SK-N-SH (cell line): ENCODE measurements around the gene MUS81. TPM values are rescaled to one million over a fixed set of nuclear protein-coding genes. Genes with fewer than 3 reads are reported as not detected.

ENCODE experiments used
- CTCF ChIA-PET: fragments of 300-600, 350-600 bp; formaldehyde crosslinking; extraction: SDS; loops from one replicate; lab custom pipeline; 2021; lab: Yijun Ruan, JAX
- POLR2A ChIA-PET: fragments of 350-600 bp; sonication (Branson Sonifier 250); formaldehyde crosslinking; extraction: SDS; loops from one replicate; lab custom pipeline; 2020; ENCODE audit warnings: antibody characterized with exemption, inconsistent platforms; lab: Yijun Ruan, JAX
- DNase-seq: peaks from one replicate; pipeline ENCODE4 v3.0.0; 2012
- H2AFZ ChIP-seq: fragments of 200-600 bp; sonication (generic); 2 replicates; pipeline ENCODE4 v1.8.1; 2016; ENCODE audit warnings: antibody characterized with exemption, mild to moderate bottlenecking, low read depth
- H3F3A ChIP-seq: fragments of 200-600 bp; sonication (generic); replicated peaks from 2 replicates; pipeline ENCODE3; 2016; ENCODE audit warnings: antibody characterized with exemption, mild to moderate bottlenecking; ENCODE audit not compliant: insufficient read depth
- H3K27ac ChIP-seq, 2 experiments: fragments of 200-500 bp in 1 of 2; fragments of 200-600 bp in 1 of 2; sonication (Bioruptor generic) in 1 of 2; sonication (generic), shearing (Covaris generic) in 1 of 2; 2 replicates each; pipeline versions ENCODE4 v1.5.1 to v1.6.1; 2014 to 2016; ENCODE audit warnings: low read depth in 2 of 2, inconsistent platforms in 1 of 2, low read length in 1 of 2, mild to moderate bottlenecking in 1 of 2, mixed read lengths in 1 of 2
- H3K27me3 ChIP-seq: fragments of 200-600 bp; sonication (generic), shearing (Covaris generic); 2 replicates; pipeline ENCODE4 v1.6.1; 2016; ENCODE audit warnings: mixed run types; ENCODE audit not compliant: insufficient read depth
- H3K36me3 ChIP-seq, 2 experiments: fragments of 200-500 bp in 1 of 2; fragments of 200-600 bp in 1 of 2; sonication (Bioruptor generic) in 1 of 2; sonication (generic) in 1 of 2; replicated peaks in 1 of 2; 2 replicates each; pipeline versions ENCODE3 to v1.5.1; 2014 to 2016; ENCODE audit warnings: low read length in 1 of 2, mild to moderate bottlenecking in 1 of 2; ENCODE audit not compliant: insufficient read depth in 2 of 2, control insufficient read depth in 1 of 2
- H3K4me1 ChIP-seq, 2 experiments: fragments of 200-500 bp in 1 of 2; fragments of 200-600 bp in 1 of 2; sonication (Bioruptor generic) in 1 of 2; sonication (generic), shearing (Covaris generic) in 1 of 2; 2 replicates each; pipeline versions ENCODE4 v1.5.1 to v1.6.1; 2014 to 2016; ENCODE audit warnings: low read depth in 1 of 2, low read length in 1 of 2, mixed run types in 1 of 2; ENCODE audit not compliant: insufficient read depth in 2 of 2, control insufficient read depth in 1 of 2
- H3K4me2 ChIP-seq: fragments of 200-600 bp; sonication (generic), shearing (Covaris generic); 2 replicates; pipeline ENCODE4 v1.6.1; 2017; ENCODE audit warnings: mixed run types
- H3K4me3 ChIP-seq, 2 experiments: fragments of 200-500 bp in 1 of 2; fragments of 200-600 bp in 1 of 2; sonication (Bioruptor generic) in 1 of 2; sonication (generic), shearing (Covaris generic) in 1 of 2; 2 replicates each; pipeline versions ENCODE4 v1.5.1 to v1.8.1; 2014 to 2016; ENCODE audit warnings: low read depth in 2 of 2, inconsistent platforms in 1 of 2, low read length in 1 of 2, mild to moderate bottlenecking in 1 of 2, mixed read lengths in 1 of 2, moderate library complexity in 1 of 2
- H3K79me2 ChIP-seq: fragments of 200-600 bp; sonication (generic); 2 replicates; pipeline ENCODE4 v1.8.1; 2017; ENCODE audit warnings: mild to moderate bottlenecking; ENCODE audit not compliant: insufficient read depth
- H3K9ac ChIP-seq: fragments of 200-600 bp; sonication (generic); 2 replicates; pipeline ENCODE4 v1.6.1; 2017; ENCODE audit warnings: mixed run types
- H3K9me2 ChIP-seq: fragments of 200-600 bp; sonication (generic); 2 replicates; pipeline ENCODE4 v1.6.1; 2017; ENCODE audit warnings: mixed run types
- H3K9me3 ChIP-seq: fragments of 200-600 bp; sonication (generic); 2 replicates; pipeline ENCODE4 v1.6.1; 2017; ENCODE audit warnings: mixed run types, mild to moderate bottlenecking, moderate library complexity
- H4K20me1 ChIP-seq: fragments of 200-600 bp; sonication (generic); 2 replicates; pipeline ENCODE4 v1.6.1; 2017; ENCODE audit warnings: mild to moderate bottlenecking, mixed run types; ENCODE audit not compliant: insufficient read depth
- CHD2 ChIP-seq: fragments of 150-350 bp; IDR thresholded peaks from 2 replicates; pipeline ENCODE4 v1.6.1; 2018; ENCODE audit warnings: low read length; ENCODE audit not compliant: partially characterized antibody
- ELF1 ChIP-seq: IDR thresholded peaks from 2 replicates; pipeline ENCODE4 v1.4.0; 2012
- EP300 ChIP-seq, 2 experiments: IDR thresholded peaks; 2 replicates each; pipeline versions ENCODE4 v1.4.0 to v1.6.1; 2012; ENCODE audit warnings: borderline replicate concordance in 1 of 2, low read depth in 1 of 2, low read length in 1 of 2
- FOSL2 ChIP-seq: IDR thresholded peaks from 2 replicates; pipeline ENCODE4 v1.4.0; 2012; ENCODE audit warnings: low read depth, mild to moderate bottlenecking, moderate library complexity, borderline replicate concordance
- FOXJ3 ChIP-seq: sonication (generic); formaldehyde crosslinking; IDR thresholded peaks from 2 replicates; pipeline ENCODE4 v1.5.1; 2020; ENCODE audit warnings: mild to moderate bottlenecking, missing genetic modification reagents
- FOXM1 ChIP-seq: IDR thresholded peaks from 2 replicates; pipeline ENCODE4 v1.4.0; 2012; ENCODE audit warnings: low read depth, mild to moderate bottlenecking
- JUND ChIP-seq: IDR thresholded peaks from 2 replicates; pipeline ENCODE4 v1.4.0; 2012
- RAD21 ChIP-seq: IDR thresholded peaks from 2 replicates; pipeline ENCODE4 v1.6.1; 2012; ENCODE audit warnings: mild to moderate bottlenecking, low read length
- RXRA ChIP-seq: IDR thresholded peaks from 2 replicates; pipeline ENCODE4 v1.4.0; 2012; ENCODE audit warnings: low read depth, mild to moderate bottlenecking, borderline replicate concordance
- TAF1 ChIP-seq: IDR thresholded peaks from 2 replicates; pipeline ENCODE4 v1.6.1; 2012; ENCODE audit warnings: low read depth, mild to moderate bottlenecking, low read length, moderate library complexity, borderline replicate concordance
- ZBTB33 ChIP-seq: IDR thresholded peaks from 2 replicates; pipeline ENCODE4 v1.4.0; 2012; ENCODE audit warnings: low read depth, borderline replicate concordance
- WGBS: methylation state at CpG from one replicate; pipeline ENCODE4 v1.1.6; 2017; ENCODE audit warnings: low lambda C conversion rate; 5-methylcytosine and 5-hydroxymethylcytosine counted together
- polyA plus RNA-seq, 3 experiments: library from polyadenylated mRNA; depleted of rRNA; stranded (reverse); fragments of >200 nt; gene quantifications; 2 replicates each; pipeline ENCODE4 v1.2.3, GENCODE V29; 2012
- TF ChIP-seq, protein P1 (sequence below): fragments of 150-350 bp; IDR thresholded peaks from 2 replicates; pipeline ENCODE4 v1.6.1; 2017; ENCODE audit warnings: antibody characterized with exemption, low read length, low read depth, borderline replicate concordance

Gene MUS81
- polyA plus RNA-seq, 1 of the 3 experiments (the other 2 are of a cell fraction): 58.2 TPM

DNA sequence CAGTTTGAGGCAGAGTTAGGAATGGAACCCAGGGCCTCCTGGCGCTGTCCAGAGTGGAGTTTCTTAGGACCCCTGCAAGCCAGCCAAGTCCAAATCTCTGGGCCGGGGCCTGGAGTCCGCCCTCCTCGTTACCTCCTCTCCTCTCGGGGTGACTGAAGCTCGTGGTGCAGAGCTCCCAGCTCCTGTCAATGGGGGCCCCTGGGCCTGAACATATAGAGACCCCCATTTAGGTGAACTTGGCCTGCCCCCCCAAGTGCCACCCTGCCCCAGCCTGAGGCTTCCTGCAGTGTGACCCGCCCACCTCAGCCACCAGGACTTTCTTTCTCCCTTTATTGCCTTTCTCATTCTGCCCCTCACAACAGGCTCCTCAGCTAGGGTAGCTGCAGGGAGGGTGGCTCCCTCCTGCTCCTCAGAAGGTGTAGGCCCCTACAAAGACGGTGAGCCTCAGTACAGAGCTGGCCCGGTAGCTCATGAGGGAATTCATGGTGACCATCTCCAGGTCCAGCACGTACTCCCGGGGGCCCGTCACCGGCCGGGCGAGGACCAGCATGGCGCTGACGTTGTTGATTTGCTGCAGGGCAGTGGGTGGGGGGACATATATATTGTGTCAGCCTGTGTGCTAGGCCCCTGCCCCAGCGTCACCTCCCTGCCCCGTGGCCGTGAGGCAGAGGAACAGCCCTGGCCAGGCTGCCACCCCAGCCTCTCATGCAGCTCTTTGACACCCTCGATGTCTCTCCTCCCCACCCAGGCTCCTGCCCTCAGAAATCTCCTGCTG is 6.5 kb downstream of the MUS81 start:
- 94% methylated on average over 17 of the region's 21 CpGs for WGBS
- Histone ChIP-seq H3F3A (peaks cover 56% of the 10 kb centered on the region), H3K36me3 (peaks cover 54 to 89% of the 10 kb centered on the region in 2 experiments), H3K9me3 (no peaks in the 10 kb centered on the region), H3K27me3 (no peaks in the 10 kb centered on the region), H4K20me1 (no peaks in the 10 kb centered on the region; the same call in 1 of the 2 replicates), H3K79me2 (peaks cover 50% of the 10 kb centered on the region), H3K9ac (no peak overlapping the region), H3K4me2 (no peak overlapping the region), H3K9me2 (no peaks in the 10 kb centered on the region), H3K4me1 (peaks cover 19 to 21% of the 10 kb centered on the region in 2 experiments; a peak in 3 of 4 replicates), H3K4me3 (no peak overlapping the region), H2AFZ (no peak overlapping the region), H3K27ac (no peak overlapping the region)
- TF ChIP-seq JUND (no peak), RAD21 (no peak), FOSL2 (no peak), ZBTB33 (no peak), EP300 (IDR thresholded peaks at IDR 0.05; ENCODE audit: borderline replicate concordance in 1 of 2, low read depth in 1 of 2, low read length in 1 of 2) (no peak), ELF1 (no peak), TAF1 (no peak), RXRA (no peak), CHD2 (no peak), FOXM1 (no peak), FOXJ3 (CRISPR knock-in tag) (no peak)
- TF ChIP-seq, protein P1, sequence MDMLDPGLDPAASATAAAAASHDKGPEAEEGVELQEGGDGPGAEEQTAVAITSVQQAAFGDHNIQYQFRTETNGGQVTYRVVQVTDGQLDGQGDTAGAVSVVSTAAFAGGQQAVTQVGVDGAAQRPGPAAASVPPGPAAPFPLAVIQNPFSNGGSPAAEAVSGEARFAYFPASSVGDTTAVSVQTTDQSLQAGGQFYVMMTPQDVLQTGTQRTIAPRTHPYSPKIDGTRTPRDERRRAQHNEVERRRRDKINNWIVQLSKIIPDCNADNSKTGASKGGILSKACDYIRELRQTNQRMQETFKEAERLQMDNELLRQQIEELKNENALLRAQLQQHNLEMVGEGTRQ: no peak
- DNase-seq: no peak
- ChIA-PET POLR2A (interaction anchor here (1.4 to 1.5 kb wide), 2 partner anchors 15 to 18 kb away, joined by 3 to 5 read pairs; no protein-coding TSS in a partner anchor), CTCF (interaction anchor here (1.0 to 18.4 kb wide), 2 partner anchors 19 to 50 kb away, joined by 3 to 374 read pairs; partner anchors contain the start of genes CCDC85B, CTSW and FIBP)
